Osteoblast (primary cell): Measurements from ENCODE around the gene PWP2. TPM values are rescaled to one million over a fixed set of nuclear protein-coding genes. Genes with fewer than 3 reads are reported as not detected.

Source experiments
- DNase-seq: peaks from one replicate; pipeline ENCODE4 v3.0.0; 2011; ENCODE audit warnings: low spot score, mixed read lengths; ENCODE audit not compliant: insufficient read length; ENCODE audit errors: missing footprints
- H2AFZ ChIP-seq: 2 replicates; pipeline ENCODE4 v1.6.0; 2011; ENCODE audit warnings: mild to moderate bottlenecking, low read length
- H3K27ac ChIP-seq: 2 replicates; pipeline ENCODE4 v1.5.1; 2011; ENCODE audit warnings: mild to moderate bottlenecking, low read depth, low read length, moderate library complexity
- H3K27me3 ChIP-seq: 2 replicates; pipeline ENCODE4 v1.6.0; 2012; ENCODE audit warnings: mild to moderate bottlenecking, control low read depth, inconsistent platforms, low read length, moderate library complexity; ENCODE audit not compliant: insufficient read depth
- H3K36me3 ChIP-seq: 2 replicates; pipeline ENCODE4 v1.5.1; 2011; ENCODE audit warnings: mild to moderate bottlenecking, low read length, control low read depth, moderate library complexity; ENCODE audit not compliant: insufficient read depth
- H3K4me1 ChIP-seq: 2 replicates; pipeline ENCODE4 v1.5.1; 2011; ENCODE audit warnings: mild to moderate bottlenecking, low read length, control low read depth, moderate library complexity; ENCODE audit not compliant: insufficient read depth
- H3K4me2 ChIP-seq: 2 replicates; pipeline ENCODE4 v1.6.0; 2011; ENCODE audit warnings: mild to moderate bottlenecking, low read length; ENCODE audit not compliant: insufficient read depth
- H3K4me3 ChIP-seq: fragments of 200-600 bp; sonication (generic); 3 replicates; pipeline ENCODE4 v1.5.1; 2012; ENCODE audit warnings: mild to moderate bottlenecking, low read length, inconsistent platforms; ENCODE audit not compliant: insufficient read depth
- H3K79me2 ChIP-seq: 2 replicates; pipeline ENCODE4 v1.6.0; 2012; ENCODE audit warnings: mild to moderate bottlenecking, low read length, control low read depth, inconsistent platforms; ENCODE audit not compliant: insufficient read depth
- H3K9me3 ChIP-seq: 2 replicates; pipeline ENCODE4 v1.5.1; 2011; ENCODE audit warnings: low read depth, low read length, control low read depth
- H4K20me1 ChIP-seq: 2 replicates; pipeline ENCODE4 v1.6.0; 2012; ENCODE audit warnings: mild to moderate bottlenecking, low read length, control low read depth; ENCODE audit not compliant: insufficient read depth
- CTCF ChIP-seq: IDR thresholded peaks from 2 replicates; pipeline ENCODE4 v1.5.1; 2011; ENCODE audit warnings: mild to moderate bottlenecking, low read depth, low read length, moderate library complexity; ENCODE audit errors: extremely low read depth
- total RNA-seq: library from RNA; depleted of rRNA; stranded (reverse); fragments of >200 nt; gene quantifications from 2 replicates; pipeline ENCODE4 v1.2.3, GENCODE V29; 2012

Gene PWP2
- total RNA-seq, 1 donor: 2.2 TPM

- no peak for TF ChIP-seq CTCF
- H3K79me2 ChIP-seq: peaks cover 60% of the 10 kb centered on the region
These were observed 35.7 kb upstream of the PWP2 start for GRCh38 chr21:44071359-44072104.

GRCh38 chr21:44072111-44072510 is 35.1 kb upstream of the PWP2 start:
- no peak for TF ChIP-seq CTCF
- no peaks in the 10 kb centered on the region for H3K4me1 ChIP-seq
- no peak overlapping the region for H3K4me3 ChIP-seq
- H4K20me1 ChIP-seq: peaks cover 17% of the 10 kb centered on the region
- DNase-seq: no peak
- H3K79me2 ChIP-seq: peaks cover 55% of the 10 kb centered on the region
- no peaks in the 10 kb centered on the region for H3K27me3 ChIP-seq
- H3K9me3 ChIP-seq: no peaks in the 10 kb centered on the region
- H3K4me2 ChIP-seq: no peak overlapping the region
- H2AFZ ChIP-seq: no peak overlapping the region
- H3K36me3 ChIP-seq: peaks cover 36% of the 10 kb centered on the region
- H3K27ac ChIP-seq: no peak overlapping the region

More at GRCh38 chr21:44071359-44072104, 35.7 kb upstream of the PWP2 start:
- Histone ChIP-seq H3K4me1 (no peaks in the 10 kb centered on the region), H3K4me2 (no peak overlapping the region), H3K36me3 (peaks cover 31% of the 10 kb centered on the region), H3K4me3 (no peak overlapping the region), H3K27me3 (no peaks in the 10 kb centered on the region), H3K27ac (no peak overlapping the region), H2AFZ (no peak overlapping the region), H3K9me3 (no peaks in the 10 kb centered on the region), H4K20me1 (peaks cover 13% of the 10 kb centered on the region)
- no peak for DNase-seq

- Histone ChIP-seq H3K4me3 (no peak overlapping the region), H3K36me3 (peaks cover 56% of the 10 kb centered on the region), H3K9me3 (no peaks in the 10 kb centered on the region), H3K79me2 (peaks cover 39% of the 10 kb centered on the region), H3K27me3 (no peaks in the 10 kb centered on the region), H3K4me1 (no peaks in the 10 kb centered on the region), H3K27ac (no peak overlapping the region), H2AFZ (no peak overlapping the region), H4K20me1 (peaks cover 15% of the 10 kb centered on the region), H3K4me2 (no peak overlapping the region)
- TF ChIP-seq CTCF: no peak
- DNase-seq: peak; percentile 9
These were observed 32.8 kb upstream of the PWP2 start for GRCh38 chr21:44074315-44074958.

GRCh38 chr21:44076316-44076715 is 30.9 kb upstream of the PWP2 start:
- peaks cover 14% of the 10 kb centered on the region for H4K20me1 ChIP-seq
- H2AFZ ChIP-seq: no peak overlapping the region
- DNase-seq: no peak
- H3K4me3 ChIP-seq: no peak overlapping the region
- no peaks in the 10 kb centered on the region for H3K4me1 ChIP-seq
- H3K27ac ChIP-seq: no peak overlapping the region
- H3K36me3 ChIP-seq: peaks cover 66% of the 10 kb centered on the region
- no peak overlapping the region for H3K4me2 ChIP-seq
- peaks cover 24% of the 10 kb centered on the region for H3K79me2 ChIP-seq
- H3K9me3 ChIP-seq: no peaks in the 10 kb centered on the region
- H3K27me3 ChIP-seq: no peaks in the 10 kb centered on the region
- no peak for TF ChIP-seq CTCF
